ENCODE measurements around the gene FRMD1.

FRMD1 gene

DNA sequence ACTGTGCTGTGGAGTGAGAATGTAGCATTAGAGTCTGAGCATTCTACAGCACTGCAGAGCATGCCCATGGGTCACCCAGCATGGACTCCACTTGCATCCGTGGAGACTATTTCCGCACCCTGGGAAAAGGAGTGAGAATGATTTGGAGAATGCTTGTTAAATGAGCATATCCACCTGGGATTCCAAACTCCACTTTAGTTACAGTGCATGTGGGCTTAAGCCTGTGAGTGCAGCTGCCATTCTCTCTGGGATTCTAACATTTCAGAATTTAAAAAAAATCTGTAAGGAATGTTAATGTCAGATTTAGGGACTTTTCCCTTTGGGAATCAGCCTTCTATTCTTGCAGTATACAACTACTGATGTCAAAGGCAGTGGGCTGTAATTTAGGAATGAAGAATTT lies 48.1 kb downstream of the FRMD1 start:
- no peak for DNase-seq (ENCODE audit: low read depth)
- no peak overlapping the region for H3K4me3 ChIP-seq (ENCODE audit: low read depth, low read length)

DNA sequence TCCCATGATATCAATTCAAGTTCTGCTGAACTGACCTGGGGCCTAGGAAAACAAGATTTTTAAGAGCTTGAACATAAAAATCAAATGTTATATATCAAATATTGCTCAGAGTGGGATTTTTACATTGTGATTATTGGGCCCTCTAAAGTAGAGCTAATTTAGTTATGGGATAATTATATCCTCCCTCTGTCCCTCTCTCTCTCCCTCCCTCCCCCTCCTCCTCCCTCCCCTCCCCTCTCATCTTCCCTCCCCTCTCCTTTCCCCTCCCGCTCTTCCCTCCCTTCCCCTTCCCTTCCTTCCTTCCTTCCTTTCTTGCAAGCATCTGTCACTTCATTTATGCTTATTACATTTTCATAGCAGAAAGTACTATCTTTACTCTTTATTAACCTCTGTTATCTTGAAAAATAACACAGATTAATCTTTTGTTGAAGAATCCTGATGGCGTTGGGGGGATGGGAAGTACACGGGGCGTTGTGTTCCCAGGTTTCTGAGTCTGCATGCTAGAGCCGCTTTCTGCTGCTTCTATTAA lies 48.7 kb downstream of the FRMD1 start:
- TF ChIP-seq, protein P1, sequence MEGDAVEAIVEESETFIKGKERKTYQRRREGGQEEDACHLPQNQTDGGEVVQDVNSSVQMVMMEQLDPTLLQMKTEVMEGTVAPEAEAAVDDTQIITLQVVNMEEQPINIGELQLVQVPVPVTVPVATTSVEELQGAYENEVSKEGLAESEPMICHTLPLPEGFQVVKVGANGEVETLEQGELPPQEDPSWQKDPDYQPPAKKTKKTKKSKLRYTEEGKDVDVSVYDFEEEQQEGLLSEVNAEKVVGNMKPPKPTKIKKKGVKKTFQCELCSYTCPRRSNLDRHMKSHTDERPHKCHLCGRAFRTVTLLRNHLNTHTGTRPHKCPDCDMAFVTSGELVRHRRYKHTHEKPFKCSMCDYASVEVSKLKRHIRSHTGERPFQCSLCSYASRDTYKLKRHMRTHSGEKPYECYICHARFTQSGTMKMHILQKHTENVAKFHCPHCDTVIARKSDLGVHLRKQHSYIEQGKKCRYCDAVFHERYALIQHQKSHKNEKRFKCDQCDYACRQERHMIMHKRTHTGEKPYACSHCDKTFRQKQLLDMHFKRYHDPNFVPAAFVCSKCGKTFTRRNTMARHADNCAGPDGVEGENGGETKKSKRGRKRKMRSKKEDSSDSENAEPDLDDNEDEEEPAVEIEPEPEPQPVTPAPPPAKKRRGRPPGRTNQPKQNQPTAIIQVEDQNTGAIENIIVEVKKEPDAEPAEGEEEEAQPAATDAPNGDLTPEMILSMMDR (conservative IDR thresholded peaks at IDR 0.05; ENCODE audit: low read depth, low read length): no peak
- DNase-seq (ENCODE audit: low read depth): no peak
- H3K4me3 ChIP-seq (ENCODE audit: low read depth, low read length): no peak overlapping the region

More for the DNA sequence above, 48.1 kb downstream of the FRMD1 start:
- TF ChIP-seq, protein P1 (conservative IDR thresholded peaks at IDR 0.05; ENCODE audit: low read depth, low read length): no peak

DNA sequence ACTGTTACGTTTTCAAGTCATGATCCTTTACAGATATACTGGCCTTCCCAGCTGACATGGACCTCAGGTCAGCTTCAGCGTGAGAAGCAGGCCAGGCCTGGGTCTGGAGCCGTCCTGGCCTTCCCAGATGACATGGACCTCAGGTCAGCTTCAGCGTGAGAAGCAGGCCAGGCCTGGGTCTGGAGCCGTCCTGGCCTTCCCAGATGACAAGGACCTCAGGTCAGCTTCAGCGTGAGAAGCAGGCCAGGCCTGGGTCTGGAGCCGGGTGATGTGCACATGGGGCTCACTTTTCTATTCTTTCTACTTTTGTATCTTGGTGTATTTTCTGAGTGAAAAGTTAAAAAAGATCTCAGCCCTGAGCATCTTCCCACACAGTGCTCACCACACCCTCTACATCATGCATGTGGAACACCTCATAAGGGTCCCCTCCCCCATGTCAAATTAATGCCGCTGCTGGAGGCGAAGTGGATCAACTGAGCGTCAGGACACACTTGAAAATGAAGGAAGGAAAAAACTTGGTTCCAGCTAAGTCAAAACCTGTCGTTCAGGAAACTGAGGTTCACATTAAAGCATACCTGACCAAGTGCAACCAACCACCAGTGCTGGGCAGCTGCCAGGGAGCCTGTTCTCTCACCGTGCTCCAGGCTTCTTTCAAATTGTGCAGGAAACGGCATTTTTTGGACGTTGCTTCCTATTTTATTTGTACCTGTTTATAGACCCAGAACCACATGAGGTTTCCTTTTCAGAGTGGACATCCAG lies 49.4 kb downstream of the FRMD1 start:
- DNase-seq (ENCODE audit: low read depth): no peak
- TF ChIP-seq, protein P1 (conservative IDR thresholded peaks at IDR 0.05; ENCODE audit: low read depth, low read length): no peak
- H3K4me3 ChIP-seq (ENCODE audit: low read depth, low read length): no peak overlapping the region

DNA sequence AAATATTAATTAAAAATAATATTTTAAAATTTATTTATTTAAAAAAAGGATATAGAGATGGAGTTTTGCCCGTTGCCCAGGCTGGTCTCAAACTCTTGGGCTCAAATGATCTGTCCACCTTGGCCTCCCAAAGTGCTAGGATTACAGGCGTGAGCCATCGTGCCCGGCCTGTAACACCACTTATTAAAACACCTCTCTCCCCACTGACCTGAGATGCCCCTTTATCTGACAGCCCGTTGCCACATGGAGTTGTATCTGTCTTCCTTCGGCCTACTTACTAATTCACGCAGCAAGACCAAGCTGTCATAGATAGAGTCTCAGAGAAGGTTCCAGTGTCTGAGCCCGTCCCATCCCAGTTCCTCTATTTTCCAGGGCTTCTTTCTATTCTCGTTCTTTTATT lies 50.8 kb downstream of the FRMD1 start:
- no peak overlapping the region for H3K4me3 ChIP-seq (ENCODE audit: low read depth, low read length)
- no peak for DNase-seq (ENCODE audit: low read depth)
- TF ChIP-seq, protein P1 (conservative IDR thresholded peaks at IDR 0.05; ENCODE audit: low read depth, low read length): no peak

DNA sequence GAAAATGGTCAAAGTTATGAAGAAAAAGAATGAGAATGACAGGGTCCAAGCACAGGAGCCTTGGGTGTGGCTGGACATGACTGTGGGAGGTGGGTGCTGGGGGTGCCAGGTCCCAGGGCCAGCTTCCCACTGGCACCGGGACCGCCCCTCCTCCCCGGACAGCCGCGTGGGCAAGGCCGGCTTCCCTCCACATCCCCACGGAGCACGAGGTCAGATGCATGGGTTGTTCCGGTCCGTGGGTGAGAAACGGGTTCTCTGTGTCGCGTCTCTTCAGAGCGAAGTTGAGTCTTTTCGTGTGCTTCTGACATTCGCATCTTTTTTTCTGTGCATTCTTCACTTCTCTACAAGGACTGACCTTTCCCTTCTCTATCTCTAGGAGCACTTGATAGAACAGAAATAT lies 51.5 kb downstream of the FRMD1 start:
- TF ChIP-seq, protein P1 (conservative IDR thresholded peaks at IDR 0.05; ENCODE audit: low read depth, low read length): no peak
- H3K4me3 ChIP-seq (ENCODE audit: low read depth, low read length): no peak overlapping the region
- DNase-seq (ENCODE audit: low read depth): no peak

DNA sequence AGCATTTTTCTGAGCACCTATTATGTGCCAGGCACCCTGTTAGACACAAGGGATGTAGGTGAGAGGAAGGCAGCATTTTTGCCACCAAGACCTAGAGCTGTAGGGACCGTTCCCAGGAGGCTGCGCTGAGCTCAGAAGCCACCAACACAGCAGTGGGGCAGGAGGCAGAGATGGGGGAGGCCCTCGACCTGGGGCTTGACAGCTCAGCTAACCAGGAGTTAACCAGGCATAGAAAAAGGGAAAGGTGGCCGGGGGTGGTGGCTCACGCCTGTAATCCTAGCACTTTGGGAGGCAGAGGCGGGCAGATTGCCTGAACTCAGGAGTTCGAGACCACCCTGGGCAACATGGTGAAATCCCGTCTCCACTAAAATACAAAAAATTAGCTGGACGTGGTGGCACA lies 52.1 kb downstream of the FRMD1 start:
- TF ChIP-seq, protein P1 (conservative IDR thresholded peaks at IDR 0.05; ENCODE audit: low read depth, low read length): no peak
- no peak overlapping the region for H3K4me3 ChIP-seq (ENCODE audit: low read depth, low read length)
- DNase-seq (ENCODE audit: low read depth): no peak

Data from choroid plexus epithelial cell (primary cell).